Neural progenitor cell (in vitro differentiated cells): Measurements from ENCODE around the gene LRRC73.

Source experiments
- EZH2 ChIP-seq: fragments of 200-600 bp; sonication (generic); IDR thresholded peaks from 2 replicates; pipeline ENCODE4 v1.6.1; 2017; ENCODE audit warnings: antibody characterized with exemption, mild to moderate bottlenecking, moderate library complexity
- TF ChIP-seq, protein P1 (sequence below): fragments of 200-600 bp; sonication (generic); IDR thresholded peaks from 2 replicates; pipeline ENCODE4 v1.5.1; 2017; ENCODE audit warnings: antibody characterized with exemption, mild to moderate bottlenecking

DNA sequence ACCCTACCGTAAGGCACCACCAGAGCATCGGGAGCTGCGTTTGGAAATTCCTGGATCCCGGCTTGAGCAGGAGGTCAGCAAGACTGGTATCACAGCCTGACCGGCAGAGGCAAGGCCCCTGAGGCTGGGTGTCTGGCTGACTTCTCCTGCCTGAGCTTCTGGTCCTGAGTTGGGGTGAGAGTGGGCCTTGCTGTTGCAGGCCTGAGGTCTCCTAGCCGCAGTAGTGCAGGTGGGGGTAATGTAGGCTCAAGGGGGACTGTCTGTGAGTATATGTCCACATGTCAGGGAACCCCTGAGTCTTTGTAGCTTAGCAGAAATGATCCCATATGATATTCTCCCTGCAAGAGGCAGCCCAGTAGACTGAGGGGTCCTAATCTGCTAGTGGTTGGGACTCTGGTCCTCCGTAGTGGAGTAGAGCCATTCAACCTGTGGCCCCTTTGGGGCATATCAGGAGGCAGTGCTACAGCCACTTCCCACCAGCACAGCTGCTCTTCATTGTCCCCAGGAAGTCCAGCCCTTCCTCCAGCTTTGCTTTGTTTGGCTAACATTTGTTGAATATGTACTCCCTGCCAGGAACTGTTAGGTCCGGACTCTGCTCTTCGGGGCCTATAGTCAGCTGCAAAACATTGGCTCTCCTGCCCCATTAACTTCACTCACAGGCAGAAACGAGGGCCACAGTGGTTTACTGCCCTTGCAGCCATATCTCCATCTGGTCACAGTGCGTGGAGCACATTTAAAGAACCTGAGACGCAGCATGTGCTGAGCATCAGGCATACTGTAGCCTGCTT lies 10.9 kb downstream of the LRRC73 start:
- TF ChIP-seq EZH2, result no peak
- TF ChIP-seq, protein P1, sequence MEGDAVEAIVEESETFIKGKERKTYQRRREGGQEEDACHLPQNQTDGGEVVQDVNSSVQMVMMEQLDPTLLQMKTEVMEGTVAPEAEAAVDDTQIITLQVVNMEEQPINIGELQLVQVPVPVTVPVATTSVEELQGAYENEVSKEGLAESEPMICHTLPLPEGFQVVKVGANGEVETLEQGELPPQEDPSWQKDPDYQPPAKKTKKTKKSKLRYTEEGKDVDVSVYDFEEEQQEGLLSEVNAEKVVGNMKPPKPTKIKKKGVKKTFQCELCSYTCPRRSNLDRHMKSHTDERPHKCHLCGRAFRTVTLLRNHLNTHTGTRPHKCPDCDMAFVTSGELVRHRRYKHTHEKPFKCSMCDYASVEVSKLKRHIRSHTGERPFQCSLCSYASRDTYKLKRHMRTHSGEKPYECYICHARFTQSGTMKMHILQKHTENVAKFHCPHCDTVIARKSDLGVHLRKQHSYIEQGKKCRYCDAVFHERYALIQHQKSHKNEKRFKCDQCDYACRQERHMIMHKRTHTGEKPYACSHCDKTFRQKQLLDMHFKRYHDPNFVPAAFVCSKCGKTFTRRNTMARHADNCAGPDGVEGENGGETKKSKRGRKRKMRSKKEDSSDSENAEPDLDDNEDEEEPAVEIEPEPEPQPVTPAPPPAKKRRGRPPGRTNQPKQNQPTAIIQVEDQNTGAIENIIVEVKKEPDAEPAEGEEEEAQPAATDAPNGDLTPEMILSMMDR, result no peak
